GM21367 (cell line): ENCODE measurements around the gene DNASE1.

ENCODE experiments used
- ATAC-seq: cut with Tn5 transposase; IDR thresholded peaks from one replicate; pipeline ENCODE4 v1.9.1; 2021; ENCODE audit not compliant: unreplicated experiment

Gene DNASE1

GRCh38 chr16:3694051-3694450 is 39.6 kb downstream of the DNASE1 start:
- no peak for ATAC-seq

DNA sequence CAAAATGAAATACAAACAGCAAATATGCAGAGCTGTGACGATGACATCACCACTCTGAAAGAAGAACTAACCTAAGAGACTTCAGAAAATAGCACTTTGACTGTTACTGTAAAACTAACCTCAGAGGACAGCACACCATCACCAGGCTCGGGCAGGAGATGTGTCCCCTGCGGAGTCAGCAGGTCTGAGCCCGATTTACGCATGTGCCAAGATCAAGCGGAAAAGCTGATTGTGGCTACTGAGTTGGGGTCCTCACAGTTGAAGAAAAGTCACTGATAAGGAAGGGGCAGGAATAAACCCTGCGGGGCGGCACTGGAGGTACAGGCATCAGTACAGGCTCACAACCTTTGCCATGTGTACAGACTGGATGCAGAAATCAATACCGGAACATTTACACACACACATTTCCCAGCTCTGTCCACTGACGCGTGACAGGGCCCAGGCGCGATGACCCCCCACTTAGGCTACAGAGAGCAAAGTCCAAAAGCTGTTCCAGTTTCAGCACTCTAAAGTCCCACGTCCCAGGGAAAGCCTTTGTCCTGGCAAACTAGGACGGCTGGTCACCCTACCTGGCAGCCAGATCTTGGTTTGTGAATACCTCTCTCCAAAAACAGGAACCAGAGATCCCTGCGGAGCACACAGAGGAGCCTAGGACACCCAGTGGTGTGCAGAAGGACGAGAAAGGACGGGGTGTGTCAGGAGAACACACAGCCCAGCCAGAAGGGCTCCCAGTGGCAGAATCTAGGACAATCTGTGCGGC is 41.3 kb downstream of the DNASE1 start:
- ATAC-seq = no peak

DNA sequence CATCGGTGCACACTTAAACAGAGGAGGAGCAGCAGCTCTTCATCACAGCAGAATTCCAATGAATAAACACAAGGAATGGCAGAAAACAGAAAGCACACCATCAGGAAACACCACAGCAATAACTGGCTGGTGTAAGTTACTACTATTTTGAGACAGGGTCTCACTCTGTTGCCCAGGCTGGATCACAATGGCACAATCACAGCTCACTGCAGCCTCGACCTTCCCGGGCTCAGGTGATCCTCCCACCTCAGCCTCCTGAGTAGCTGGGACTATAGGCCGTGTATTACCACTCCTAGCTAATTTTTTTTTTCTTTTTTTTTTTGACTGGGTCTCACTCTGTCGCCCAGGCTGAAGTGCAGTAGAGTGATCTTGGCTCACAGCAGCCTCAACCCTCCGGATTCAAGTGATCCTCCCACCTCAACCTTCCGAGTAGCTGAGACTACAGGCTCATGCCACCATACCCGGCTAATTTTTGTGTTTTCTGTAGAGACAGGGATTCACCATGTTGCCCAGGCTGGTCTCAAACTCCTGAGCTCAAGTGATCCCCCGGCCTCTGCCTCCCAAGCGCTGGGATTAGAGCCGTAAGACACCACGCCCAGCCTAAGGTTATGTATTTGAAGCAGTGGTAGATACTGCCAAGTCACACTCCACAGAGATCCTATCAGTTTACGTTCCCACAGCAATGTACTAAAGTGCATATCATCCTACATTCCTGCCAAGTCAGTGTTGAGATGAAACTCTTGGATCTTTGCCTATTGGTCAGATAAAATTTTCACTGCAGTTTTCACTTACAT is 42.1 kb downstream of the DNASE1 start:
- no peak for ATAC-seq

- no peak for ATAC-seq
Measured at GRCh38 chr16:3698941-3699340, 44.5 kb downstream of the DNASE1 start.

GRCh38 chr16:3701531-3701930 is 47.0 kb downstream of the DNASE1 start:
- no peak for ATAC-seq

GRCh38 chr16:3702082-3702481 is 47.6 kb downstream of the DNASE1 start:
- ATAC-seq = no peak

DNA sequence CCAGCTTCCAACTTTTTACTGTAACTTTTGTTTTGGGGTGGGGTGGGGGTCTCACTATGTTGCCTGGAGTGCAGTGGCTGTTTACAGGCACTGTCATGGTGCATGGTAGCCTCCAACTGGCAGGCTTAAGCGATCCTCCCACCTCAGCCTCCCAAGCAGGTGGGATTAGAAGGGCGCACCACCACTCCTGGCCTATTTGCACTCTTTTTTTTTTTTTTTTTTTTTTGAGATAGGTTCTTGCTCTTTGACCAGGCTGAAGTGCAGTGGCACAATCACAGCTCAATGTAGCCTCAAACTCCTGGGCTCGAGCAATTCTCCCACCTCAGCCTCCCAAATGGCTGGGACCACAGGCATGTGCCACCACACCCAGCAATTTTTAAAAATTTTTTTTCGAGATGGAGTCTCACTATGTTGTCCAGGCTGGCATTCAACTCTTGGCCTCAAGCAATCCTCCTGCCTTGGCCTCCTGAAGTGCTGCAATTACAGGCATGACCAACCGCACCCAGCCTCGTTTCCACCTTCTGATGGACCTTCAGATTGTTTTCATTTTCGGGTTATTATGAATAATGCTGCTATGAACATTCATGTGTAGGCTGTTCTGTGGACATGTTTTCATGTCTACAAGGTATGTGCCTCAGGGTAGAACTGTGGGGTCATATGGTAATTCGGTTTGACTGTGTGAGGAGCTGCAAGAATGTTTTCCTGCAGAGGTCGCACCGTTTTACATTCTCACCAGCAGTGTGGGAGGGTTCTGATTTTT is 51.9 kb downstream of the DNASE1 start:
- no peak for ATAC-seq
